HG03025 (cell line): ENCODE data around the gene SOCS2.
A peak's percentile ranks its signal among the peaks of the same experiment; 100 is the strongest.

ENCODE experiments used
- ATAC-seq: cut with Tn5 transposase; IDR thresholded peaks from one replicate; pipeline ENCODE4 v1.9.1; 2021; ENCODE audit warnings: mild to moderate bottlenecking, moderate library complexity; ENCODE audit not compliant: unreplicated experiment, low FRiP score

Gene SOCS2

GRCh38 chr12:93565760-93566159, 6.7 kb upstream of the SOCS2 start:
- ATAC-seq = no peak

GRCh38 chr12:93567174-93567573, 5.3 kb upstream of the SOCS2 start:
- ATAC-seq = no peak

GRCh38 chr12:93568091-93568490, 4.4 kb upstream of the SOCS2 start:
- no peak for ATAC-seq

GRCh38 chr12:93569301-93569655, 3.2 kb upstream of the SOCS2 start:
- no peak for ATAC-seq

GRCh38 chr12:93569656-93570551, 2.6 kb upstream of the SOCS2 start:
- ATAC-seq = peak; percentile 39

GRCh38 chr12:93570552-93571364, 1.7 kb upstream of the SOCS2 start:
- peak; percentile 55 for ATAC-seq

- ATAC-seq = peak; percentile 13
Observed at GRCh38 chr12:93571365-93571924, 1.0 kb upstream of the SOCS2 start.

- no peak for ATAC-seq
Observed at GRCh38 chr12:93572712-93573551, 457 bp downstream of the SOCS2 start.

- no peak for ATAC-seq
Observed at GRCh38 chr12:93573552-93574223, 1.2 kb downstream of the SOCS2 start.

GRCh38 chr12:93577222-93577621, 4.7 kb downstream of the SOCS2 start:
- ATAC-seq = no peak

GRCh38 chr12:93578221-93578620, 5.7 kb downstream of the SOCS2 start:
- no peak for ATAC-seq

GRCh38 chr12:93580682-93581081, 8.2 kb downstream of the SOCS2 start:
- no peak for ATAC-seq

- ATAC-seq = no peak
Observed at GRCh38 chr12:93581370-93581769, 8.9 kb downstream of the SOCS2 start.

GRCh38 chr12:93582351-93582750, 9.9 kb downstream of the SOCS2 start:
- no peak for ATAC-seq

GRCh38 chr12:93583627-93584392, 11.3 kb downstream of the SOCS2 start:
- no peak for ATAC-seq

- ATAC-seq = no peak
Observed at GRCh38 chr12:93585247-93585646, 12.8 kb downstream of the SOCS2 start.

- no peak for ATAC-seq
Observed at GRCh38 chr12:93587611-93588010, 15.1 kb downstream of the SOCS2 start.

GRCh38 chr12:93589081-93589480, 16.6 kb downstream of the SOCS2 start:
- ATAC-seq = no peak
